ENCODE data around the gene TSEN54. TPM values are rescaled to one million over a fixed set of nuclear protein-coding genes. Genes with fewer than 3 reads are reported as not detected.
A peak's percentile ranks its signal among the peaks of the same experiment; 100 is the strongest.

Gene TSEN54
- total RNA-seq, 1 donor from 2014 or later: 56.0 TPM

DNA sequence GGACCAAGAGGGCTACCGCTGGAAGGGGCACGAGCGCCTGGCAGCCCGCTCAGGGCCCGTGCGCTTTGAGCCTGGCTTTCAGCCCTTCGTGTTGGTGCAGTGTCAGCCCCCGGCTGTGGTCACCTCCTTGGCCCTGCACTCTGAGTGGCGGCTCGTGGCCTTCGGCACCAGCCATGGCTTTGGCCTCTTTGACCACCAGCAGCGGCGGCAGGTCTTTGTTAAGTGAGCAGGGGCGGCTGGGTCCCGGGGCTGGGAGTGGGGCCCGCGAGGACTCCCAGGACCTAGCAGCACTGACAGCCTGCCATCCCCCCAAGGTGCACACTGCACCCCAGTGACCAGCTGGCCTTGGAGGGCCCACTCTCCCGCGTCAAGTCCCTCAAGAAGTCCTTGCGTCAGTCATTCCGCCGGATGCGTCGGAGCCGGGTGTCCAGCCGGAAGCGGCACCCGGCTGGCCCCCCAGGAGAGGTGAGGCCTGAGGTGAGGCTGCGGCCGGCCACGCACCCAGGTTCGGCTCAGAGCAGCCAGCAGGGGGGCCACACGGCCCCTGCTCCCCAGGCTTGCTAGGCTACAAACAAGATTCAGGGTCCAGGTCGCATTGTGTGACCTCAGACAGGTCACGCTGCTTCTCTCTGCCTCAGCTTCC lies 53.8 kb downstream of the TSEN54 start:
- Mint-ChIP-seq H3K4me3 (ENCODE audit: low read depth) (no peak overlapping the region), H3K36me3 (ENCODE audit: insufficient read depth) (peaks cover 15% of the 10 kb centered on the region), H3K4me1 (ENCODE audit: low read depth) (no peaks in the 10 kb centered on the region), H3K9me3 (ENCODE audit: low read depth) (no peaks in the 10 kb centered on the region), H3K27me3 (no peaks in the 10 kb centered on the region), H3K27ac (no peak overlapping the region)
- no peak for DNase-seq (ENCODE audit: low spot score, unreplicated experiment)
- TF ChIP-seq CTCF (IDR thresholded peaks at IDR 0.05; ENCODE audit: unreplicated experiment): no peak

GRCh38 chr17:75570772-75571171 lies 54.4 kb downstream of the TSEN54 start:
- Mint-ChIP-seq H3K27ac (no peak overlapping the region), H3K27me3 (no peaks in the 10 kb centered on the region), H3K9me3 (ENCODE audit: low read depth) (no peaks in the 10 kb centered on the region), H3K4me1 (ENCODE audit: low read depth) (no peaks in the 10 kb centered on the region), H3K36me3 (ENCODE audit: insufficient read depth) (peaks cover 17% of the 10 kb centered on the region), H3K4me3 (ENCODE audit: low read depth) (no peak overlapping the region)
- TF ChIP-seq CTCF (IDR thresholded peaks at IDR 0.05; ENCODE audit: unreplicated experiment): no peak
- DNase-seq (ENCODE audit: low spot score, unreplicated experiment): no peak

GRCh38 chr17:75571197-75571884 lies 55.0 kb downstream of the TSEN54 start:
- no peak for DNase-seq (ENCODE audit: low spot score, unreplicated experiment)
- Mint-ChIP-seq H3K36me3 (ENCODE audit: insufficient read depth) (peaks cover 13% of the 10 kb centered on the region), H3K9me3 (ENCODE audit: low read depth) (no peaks in the 10 kb centered on the region), H3K4me1 (ENCODE audit: low read depth) (no peaks in the 10 kb centered on the region), H3K4me3 (ENCODE audit: low read depth) (no peak overlapping the region), H3K27me3 (no peaks in the 10 kb centered on the region), H3K27ac (no peak overlapping the region)
- TF ChIP-seq CTCF (IDR thresholded peaks at IDR 0.05; ENCODE audit: unreplicated experiment): no peak

- H3K4me1 Mint-ChIP-seq (ENCODE audit: low read depth): no peaks in the 10 kb centered on the region
- no peaks in the 10 kb centered on the region for H3K9me3 Mint-ChIP-seq (ENCODE audit: low read depth)
- TF ChIP-seq CTCF (IDR thresholded peaks at IDR 0.05; ENCODE audit: unreplicated experiment): no peak
- peaks cover 9% of the 10 kb centered on the region for H3K36me3 Mint-ChIP-seq (ENCODE audit: insufficient read depth)
- H3K27ac Mint-ChIP-seq: no peak overlapping the region
- no peaks in the 10 kb centered on the region for H3K27me3 Mint-ChIP-seq
- no peak overlapping the region for H3K4me3 Mint-ChIP-seq (ENCODE audit: low read depth)
- no peak for DNase-seq (ENCODE audit: low spot score, unreplicated experiment)
These were observed 55.5 kb downstream of the TSEN54 start for GRCh38 chr17:75571885-75572215.

DNA sequence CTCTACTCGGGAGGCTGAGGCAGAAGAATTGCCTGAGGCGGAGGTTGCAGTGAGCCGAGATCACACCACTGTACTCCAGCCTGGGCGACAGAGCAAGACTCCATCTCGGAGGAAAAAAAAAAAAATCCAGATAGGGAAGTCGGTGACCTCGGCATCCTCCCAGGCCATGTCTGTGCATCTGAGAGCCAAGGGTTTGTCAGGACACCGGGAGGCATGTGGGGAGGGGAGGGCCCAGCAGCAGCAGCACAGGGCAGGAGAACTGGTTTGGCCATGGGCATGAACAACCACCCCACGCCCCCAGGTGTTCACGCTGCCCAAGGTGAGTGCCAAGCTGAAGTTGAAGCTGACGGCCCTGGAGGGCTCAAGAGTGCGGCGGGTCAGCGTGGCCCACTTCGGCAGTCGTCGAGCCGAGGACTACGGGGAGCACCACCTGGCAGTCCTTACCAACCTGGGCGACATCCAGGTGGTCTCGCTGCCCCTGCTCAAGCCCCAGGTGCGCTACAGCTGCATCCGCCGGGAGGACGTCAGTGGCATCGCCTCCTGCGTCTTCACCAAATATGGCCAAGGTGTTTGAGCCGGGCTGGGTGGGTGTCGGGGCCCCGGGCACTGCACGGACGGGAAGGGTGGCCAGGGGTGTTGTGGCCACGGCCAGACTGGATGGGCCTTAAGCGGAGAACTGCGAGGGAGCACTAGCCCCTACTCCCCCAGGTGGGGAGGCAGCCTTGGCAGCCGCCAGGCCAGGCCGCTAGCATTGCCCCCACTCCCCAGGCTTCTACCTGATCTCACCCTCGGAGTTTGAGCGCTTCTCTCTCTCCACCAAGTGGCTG lies 56.6 kb downstream of the TSEN54 start:
- DNase-seq (ENCODE audit: low spot score, unreplicated experiment): no peak
- Mint-ChIP-seq H3K36me3 (ENCODE audit: insufficient read depth) (peaks cover 9% of the 10 kb centered on the region), H3K27me3 (no peaks in the 10 kb centered on the region), H3K4me3 (ENCODE audit: low read depth) (no peak overlapping the region), H3K27ac (peak overlapping the region; percentile 59), H3K9me3 (ENCODE audit: low read depth) (no peaks in the 10 kb centered on the region), H3K4me1 (ENCODE audit: low read depth) (no peaks in the 10 kb centered on the region)
- no peak for TF ChIP-seq CTCF (IDR thresholded peaks at IDR 0.05; ENCODE audit: unreplicated experiment)

Measured in progenitor cell of endocrine pancreas (in vitro differentiated cells).